Right ventricle myocardium inferior (tissue), 1 donor: ENCODE measurements around the gene OMP. TPM values are rescaled to one million over a fixed set of nuclear protein-coding genes. Genes with fewer than 3 reads are reported as not detected.
"Not testable (repeated sequence)": the region's sequence is repeated elsewhere in the genome, so short reads cannot be mapped to it uniquely, and the experiment has no call there.

Experiments
- ATAC-seq: fragments of 200-7000 bp; cut with Tn5 transposase; one replicate; pipeline ENCODE4 v1.9.1; 2020; ENCODE audit warnings: mild to moderate bottlenecking, moderate library complexity
- DNase-seq: peaks from one replicate; pipeline ENCODE4 v3.0.0; 2021; ENCODE audit errors: missing footprints
- intact Hi-C: fragments of 100-400 bp; cut with DNase I; formaldehyde crosslinking; loops from one replicate; pipeline ENCODE4 v1.11.0; 2022
- long read RNA-seq: library from polyadenylated mRNA; unstranded; transcript quantifications from one replicate; pipeline ENCODE4 v2.0.0, GENCODE V29; 2021
- total RNA-seq: library from RNA; stranded (reverse); fragmentation: NEBNext Ultra II Directional; extraction: Animal tissue kit (Norgen Biotek cat#: 25700); gene quantifications from one replicate; pipeline ENCODE4 v1.2.1, GENCODE V29; 2021
- donor health status: DM: no; HTN: yes; CAD: no; lungs with severe emphysema.

Gene OMP, protein sequence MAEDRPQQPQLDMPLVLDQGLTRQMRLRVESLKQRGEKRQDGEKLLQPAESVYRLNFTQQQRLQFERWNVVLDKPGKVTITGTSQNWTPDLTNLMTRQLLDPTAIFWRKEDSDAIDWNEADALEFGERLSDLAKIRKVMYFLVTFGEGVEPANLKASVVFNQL
- total RNA-seq = not detected
- long read RNA-seq = 0 reads

DNA sequence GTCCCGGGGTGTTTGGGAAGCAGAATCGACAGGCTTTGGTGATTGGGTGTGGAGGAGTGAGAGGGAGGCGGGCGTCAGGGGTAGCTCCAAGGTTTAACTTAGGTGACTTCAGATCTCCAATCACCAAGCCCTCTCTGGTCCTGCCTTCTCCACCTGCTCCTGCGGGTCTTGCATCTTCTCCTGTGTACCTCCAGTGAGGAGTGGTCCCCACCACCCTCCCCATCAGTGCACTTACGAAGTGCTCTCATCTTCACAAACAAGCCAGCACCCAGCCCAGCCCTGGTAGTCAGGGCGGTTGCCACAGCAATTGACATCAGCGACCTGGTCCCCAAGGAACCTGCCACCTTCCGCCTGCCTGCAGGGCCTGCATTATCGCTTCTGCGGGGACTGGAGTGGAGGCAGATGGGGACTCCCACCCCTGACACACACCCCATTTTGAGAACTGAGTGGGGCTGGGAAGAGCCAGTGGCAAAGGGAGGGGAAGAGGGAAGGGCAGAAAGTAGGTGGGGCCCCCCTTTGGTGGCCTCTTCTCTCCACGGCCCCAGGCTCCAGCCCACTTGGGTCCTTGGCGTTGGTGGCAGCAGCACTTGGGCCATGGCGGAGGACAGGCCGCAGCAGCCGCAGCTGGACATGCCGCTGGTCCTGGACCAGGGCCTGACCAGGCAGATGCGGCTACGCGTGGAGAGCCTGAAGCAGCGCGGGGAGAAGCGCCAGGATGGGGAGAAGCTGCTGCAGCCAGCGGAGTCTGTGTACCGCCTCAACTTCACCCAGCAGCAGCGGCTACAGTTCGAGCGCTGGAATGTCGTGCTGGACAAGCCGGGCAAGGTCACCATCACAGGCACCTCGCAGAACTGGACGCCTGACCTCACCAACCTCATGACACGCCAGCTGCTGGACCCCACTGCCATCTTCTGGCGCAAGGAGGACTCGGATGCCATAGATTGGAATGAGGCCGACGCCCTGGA lies at the start of gene OMP:
TSS of gene OMP (plus strand) at position 595 of the 965 bp plus-strand sequence. CDS start at position 595, 0 bp downstream.
- DNase-seq (peak; percentile 46), ATAC-seq (no peak)
- intact Hi-C loops = no loop called here

DNA sequence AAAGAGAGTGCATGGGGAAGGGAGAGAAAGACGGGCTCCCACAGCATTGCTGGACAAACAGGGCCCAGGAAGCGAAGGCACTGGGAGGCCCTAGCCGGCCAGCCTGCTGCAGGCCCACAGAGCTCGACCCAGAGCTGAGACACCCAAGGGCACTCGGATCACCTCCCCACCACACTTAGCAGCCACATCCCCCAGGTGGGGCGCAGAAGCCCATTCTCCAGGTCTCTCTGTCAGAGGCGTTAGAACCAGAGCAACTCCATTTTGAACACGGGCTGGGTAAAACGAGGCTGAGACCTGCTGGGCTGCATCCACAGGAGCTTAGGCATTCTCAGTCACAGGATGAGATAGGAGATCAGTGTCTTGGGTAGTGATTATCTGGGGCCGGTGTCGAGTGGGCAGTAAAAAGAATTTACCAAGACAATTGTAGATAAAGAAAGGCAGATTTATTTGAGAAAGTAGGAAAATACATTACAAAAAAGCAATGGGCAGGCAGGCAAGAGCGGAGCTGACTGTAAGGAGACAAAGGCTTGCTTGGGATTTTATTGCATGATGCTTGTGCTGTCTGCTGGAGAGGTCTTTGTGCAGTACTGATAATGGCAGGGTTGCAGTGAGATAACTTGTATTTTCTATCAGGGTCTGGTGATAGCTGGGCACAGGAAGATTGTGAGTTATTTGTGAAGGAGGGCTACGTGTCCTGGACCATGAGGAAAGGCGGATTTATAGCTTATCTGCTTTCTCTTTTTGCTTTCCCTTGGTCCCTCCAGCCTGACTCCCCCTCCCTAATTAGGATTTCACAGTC lies 49.2 kb upstream of the OMP start:
- no peak for ATAC-seq
- intact Hi-C loops = no loop called here
- no peak for DNase-seq

DNA sequence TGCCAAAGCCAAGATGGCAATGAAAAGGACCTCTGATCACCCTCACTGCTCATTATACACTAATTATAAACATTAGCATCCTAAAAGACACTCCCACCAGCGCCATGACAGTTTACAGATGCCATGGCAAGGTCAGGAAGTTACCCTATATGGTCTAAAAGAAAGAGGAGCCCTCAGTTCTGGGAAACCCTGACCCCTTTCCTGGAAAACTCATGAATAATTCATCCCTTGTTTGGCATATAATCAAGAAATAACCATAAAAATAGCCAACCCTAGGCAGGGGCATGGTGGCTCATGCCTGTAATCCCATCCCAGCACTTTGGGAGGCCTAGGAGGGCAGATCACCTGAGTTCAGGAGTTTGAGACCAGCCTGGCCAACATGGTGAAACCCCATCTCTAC lies 48.6 kb upstream of the OMP start:
- ATAC-seq (no peak), DNase-seq (no peak)
- intact Hi-C loops = no loop called here

DNA sequence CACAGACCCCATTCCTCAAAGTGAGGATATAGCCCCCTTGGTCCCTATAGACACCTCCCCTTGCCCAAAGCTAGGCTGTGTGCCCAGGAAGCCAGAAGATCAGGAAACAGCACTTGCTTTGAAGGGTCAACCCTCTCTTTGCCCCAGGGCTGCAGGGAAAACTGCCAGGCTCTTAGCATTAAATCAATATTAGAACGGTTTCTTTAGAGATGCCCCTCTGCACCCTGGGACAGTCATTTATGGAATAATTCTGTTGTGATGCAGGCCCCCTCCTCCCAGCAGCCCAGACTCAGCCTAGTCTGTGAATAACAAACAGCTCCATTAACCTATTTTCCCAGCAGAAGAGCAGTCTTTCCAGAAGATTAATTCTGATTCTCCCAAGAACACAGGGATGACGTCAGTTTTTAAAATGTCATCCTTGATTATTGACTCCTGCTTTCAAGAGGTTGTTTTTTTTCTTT lies 47.5 kb upstream of the OMP start:
- ATAC-seq (no peak), DNase-seq (no peak)
- intact Hi-C loops = no loop called here

DNA sequence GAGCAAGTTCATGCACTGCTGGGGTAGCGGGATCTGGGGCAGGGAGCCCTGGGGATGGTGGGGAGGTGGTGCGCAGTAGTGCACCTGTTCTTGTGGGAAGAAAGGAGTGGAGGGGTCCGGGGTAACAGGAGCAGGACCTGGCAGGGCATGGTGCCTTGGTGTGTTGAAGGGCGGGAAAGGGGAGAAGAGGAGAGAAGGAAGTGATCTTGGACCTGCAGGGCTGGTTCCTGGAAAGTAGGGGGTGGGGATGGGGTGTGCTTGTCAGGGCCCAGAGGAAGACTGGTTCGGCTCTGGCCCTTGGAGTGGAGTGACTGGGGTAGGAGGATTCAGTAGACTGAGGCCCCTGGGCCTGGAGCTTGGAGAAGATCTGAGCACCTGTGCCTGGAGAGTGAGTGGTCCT lies 46.7 kb upstream of the OMP start:
- no peak for DNase-seq
- intact Hi-C loops = no loop called here
- ATAC-seq = no peak

DNA sequence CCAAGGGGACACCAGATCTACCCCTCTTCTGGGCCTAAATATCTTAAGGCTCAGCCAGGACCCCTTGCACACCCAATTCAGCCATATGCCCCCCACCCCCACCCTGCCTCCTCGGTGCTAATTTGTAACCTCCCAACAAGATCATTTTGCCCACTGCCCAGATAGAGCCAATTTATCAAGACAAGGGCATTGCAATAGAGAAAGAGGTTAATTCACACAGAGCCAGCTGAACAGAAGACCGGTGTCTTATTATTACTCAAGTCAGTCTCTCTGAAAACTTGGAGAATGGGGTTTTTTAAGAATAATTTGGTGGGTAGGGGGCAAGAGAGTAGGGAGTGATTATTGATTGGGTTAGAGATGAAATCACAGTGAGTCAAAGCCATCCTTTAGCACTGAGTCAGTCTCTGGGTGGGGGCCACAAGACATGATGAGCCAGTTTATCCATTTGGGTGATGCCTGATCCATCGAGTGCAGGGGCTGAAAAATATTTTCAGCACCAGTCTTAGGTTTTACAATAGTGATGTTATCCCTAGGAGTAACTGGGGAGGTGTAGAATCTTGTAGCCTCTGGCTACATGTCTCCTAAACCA lies 45.7 kb upstream of the OMP start:
- no peak for ATAC-seq

DNA sequence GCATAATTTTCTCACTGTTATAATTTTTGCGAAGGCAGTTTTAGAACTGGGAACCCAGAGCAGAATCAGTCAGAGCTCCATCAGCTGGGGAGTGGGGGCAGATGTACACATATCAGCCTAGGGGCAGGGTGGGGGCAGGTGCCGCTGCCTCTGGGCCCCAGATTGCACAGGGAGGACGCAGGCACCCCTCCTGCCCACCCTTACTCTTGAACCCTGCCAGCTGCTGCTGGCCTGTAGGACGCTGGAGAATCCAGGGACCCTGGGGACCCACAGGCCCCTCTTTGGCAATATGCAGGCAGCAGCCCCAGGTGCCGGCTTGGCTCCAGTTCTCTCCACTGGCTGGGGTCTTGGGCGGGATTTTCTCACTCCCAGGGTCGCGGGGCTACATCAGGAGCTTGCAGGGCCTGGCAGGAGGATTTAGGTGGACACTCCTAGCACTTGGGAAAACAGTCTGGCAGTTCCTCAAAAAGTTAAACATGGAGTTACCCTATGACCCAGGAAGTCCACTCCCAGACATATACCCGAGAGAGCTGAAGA lies 44.6 kb upstream of the OMP start:
- intact Hi-C loops = no loop called here
- DNase-seq (no peak), ATAC-seq (no peak)

More for the DNA sequence above, 45.7 kb upstream of the OMP start:
- intact Hi-C loops = no loop called here
- DNase-seq = no peak

DNA sequence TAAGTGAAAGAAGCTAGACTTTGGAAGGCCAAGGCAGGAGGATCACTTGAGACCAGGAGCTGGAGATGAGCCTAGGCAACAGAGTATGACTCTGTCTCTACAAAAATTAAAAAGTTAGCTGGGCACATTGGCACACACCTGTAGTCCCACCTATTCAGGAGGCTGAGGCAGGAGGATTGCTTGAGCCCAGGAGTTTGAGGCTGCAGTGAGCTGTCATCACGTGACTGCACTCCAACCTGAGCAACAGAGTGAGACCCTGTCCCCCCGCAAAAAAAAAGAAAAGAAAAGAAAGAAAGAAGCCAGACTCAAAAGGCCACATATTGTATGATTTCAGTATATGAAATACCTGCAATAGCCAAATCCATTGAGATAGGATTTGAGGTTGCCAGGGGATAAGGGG lies 43.7 kb upstream of the OMP start:
- intact Hi-C loops = no loop called here
- no peak for DNase-seq
- ATAC-seq = no peak

DNA sequence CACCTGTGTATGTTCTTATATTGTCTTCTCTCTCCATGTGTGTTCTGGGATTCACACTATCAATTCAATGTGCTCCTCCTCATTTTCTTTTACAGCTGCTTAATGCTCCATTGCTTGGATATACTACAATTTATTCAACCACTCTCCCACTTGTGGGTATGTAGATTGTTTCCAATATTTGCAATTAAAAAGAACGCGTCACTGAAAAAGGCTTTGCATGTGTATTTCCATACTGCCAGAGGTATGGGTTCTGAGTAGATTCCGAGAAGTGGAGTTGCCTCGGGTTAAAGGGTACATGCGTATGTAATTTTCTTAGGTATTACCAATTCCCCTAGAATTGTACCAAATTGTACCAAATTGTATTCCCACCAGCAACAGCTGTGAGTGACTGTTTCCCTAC lies 42.8 kb upstream of the OMP start:
- ATAC-seq (no peak), DNase-seq (no peak)
- intact Hi-C loops = no loop called here

DNA sequence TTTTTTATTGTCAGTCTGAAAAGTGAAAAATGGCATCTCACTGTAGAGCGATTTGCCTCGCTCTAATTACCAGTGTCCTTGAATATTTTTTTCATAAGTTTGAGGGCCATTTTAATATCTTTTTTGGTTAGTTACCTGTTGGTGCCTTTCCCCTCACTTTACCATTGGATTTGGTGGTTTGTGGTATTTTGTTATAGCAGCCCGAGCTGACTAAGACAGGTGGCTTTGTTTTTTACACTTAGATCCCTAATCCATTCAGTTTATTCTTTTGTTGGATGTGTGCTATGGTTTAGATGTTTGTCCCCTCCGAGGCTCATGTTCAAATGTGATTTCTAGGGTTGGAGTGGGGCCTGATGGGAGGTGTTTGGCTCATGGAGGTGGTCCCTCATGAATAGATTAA lies 42.4 kb upstream of the OMP start:
- intact Hi-C loops = no loop called here
- DNase-seq (no peak), ATAC-seq (no peak)

DNA sequence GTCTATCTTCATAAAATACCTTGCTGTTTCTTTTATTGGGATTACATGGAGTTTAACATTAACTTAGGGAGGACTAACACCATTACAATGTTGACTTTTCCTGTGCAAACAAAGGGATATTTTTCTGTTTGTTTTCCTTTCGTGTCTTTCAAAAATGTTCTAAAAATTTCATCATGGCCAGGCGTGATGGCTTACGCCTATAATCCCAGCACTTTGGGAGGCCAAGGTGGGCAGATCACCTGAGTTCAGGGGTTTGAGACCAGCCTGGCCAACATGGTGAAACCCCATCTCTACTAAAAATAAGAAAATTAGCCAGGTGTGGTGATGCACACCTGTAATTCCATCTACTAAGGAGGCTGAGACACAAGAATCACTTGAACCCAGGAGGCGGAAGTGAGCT lies 41.4 kb upstream of the OMP start:
- DNase-seq, ATAC-seq, intact Hi-C loops: not testable (repeated sequence)

DNA sequence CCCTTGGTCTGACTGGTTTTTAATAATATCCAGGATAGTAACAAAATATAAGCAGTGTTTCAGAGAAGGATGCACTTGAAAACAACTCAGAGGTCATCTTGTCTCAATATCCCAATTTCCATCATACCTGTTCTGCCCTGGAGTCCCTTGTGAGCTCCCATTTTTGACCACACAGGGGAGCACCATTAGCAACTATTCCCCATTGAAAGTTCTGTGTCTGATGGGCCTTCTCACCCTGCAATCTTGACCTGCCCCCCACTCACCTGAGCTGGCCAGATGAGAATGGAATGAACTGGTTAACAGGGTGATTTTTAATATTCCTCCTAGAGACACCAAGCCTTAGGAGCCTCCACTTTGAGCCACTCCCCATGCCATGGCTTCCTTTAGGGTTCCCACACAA lies 39.7 kb upstream of the OMP start:
- ATAC-seq (no peak), DNase-seq (no peak)
- intact Hi-C loops = no loop called here

DNA sequence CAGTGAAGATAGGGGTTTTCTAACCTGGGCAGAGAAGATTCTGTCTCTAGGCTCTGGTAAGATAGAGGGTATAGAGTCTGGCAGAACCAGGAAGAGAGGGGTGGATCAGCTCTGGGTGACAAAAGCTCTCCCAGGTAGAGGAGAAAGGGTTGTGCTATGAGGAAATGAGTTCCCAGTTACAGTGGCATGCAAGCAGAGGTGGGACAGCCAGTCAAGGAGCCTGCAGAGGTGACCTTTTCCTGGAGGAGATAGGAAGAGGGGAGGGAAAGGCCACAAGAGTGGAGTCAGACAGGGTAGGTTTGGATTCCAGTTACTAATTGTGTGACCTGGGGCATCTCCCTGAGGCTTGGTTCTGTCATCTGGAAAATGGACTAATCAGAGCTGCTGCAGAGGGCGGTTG lies 39.2 kb upstream of the OMP start:
- intact Hi-C loops = no loop called here
- ATAC-seq = no peak

DNA sequence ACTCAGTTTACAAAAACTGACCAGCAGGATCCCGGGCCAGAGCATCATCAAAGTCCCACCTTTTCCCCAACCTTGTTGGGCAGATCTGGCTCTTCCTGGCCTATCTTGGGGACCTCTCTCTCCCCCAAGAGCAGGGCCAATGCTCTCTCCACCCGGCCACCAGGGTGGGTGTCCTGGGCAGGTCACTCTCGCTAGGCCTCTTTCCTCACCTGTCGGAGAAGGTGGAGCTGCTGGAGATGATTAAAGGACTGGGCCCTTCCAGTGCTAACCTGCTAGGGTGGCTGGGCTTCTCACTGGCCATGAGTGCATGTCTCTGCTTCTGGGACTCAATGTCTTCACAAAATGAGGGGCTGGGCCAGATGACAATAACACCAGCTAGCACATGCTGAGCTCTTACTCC lies 38.8 kb upstream of the OMP start:
- DNase-seq = no peak

More for the DNA sequence above, 39.2 kb upstream of the OMP start:
- DNase-seq = no peak

DNA sequence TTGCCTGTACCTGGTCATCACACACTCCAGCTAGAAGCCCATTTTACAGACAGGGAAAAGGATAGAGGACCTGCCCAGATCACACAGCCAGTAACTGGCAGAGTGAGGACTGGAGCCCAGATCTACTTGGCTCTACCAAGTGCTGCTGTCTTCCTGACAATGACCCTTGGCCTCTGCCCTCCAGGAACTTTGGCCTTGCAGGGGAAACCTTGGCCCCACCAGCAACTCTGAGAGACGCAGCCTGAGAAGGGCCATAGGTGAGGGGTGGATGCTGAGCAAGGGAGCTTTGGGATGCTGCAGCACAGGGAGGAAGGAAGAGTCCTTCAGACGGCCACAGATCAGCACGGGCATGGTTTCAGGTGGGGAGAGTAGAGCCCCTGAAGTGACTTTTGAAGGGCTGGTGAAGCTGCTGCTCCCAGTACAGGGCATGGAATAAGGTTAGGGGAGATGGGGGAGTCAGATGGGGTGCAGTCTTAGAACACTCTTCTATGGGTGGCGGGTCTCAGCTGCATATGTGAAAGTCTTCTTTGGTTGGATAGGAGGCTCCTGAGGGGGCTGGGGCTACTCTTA lies 37.9 kb upstream of the OMP start:
- intact Hi-C loops = no loop called here
- ATAC-seq (no peak), DNase-seq (no peak)

More for the DNA sequence above, 38.8 kb upstream of the OMP start:
- ATAC-seq = no peak
- intact Hi-C loops = no loop called here

DNA sequence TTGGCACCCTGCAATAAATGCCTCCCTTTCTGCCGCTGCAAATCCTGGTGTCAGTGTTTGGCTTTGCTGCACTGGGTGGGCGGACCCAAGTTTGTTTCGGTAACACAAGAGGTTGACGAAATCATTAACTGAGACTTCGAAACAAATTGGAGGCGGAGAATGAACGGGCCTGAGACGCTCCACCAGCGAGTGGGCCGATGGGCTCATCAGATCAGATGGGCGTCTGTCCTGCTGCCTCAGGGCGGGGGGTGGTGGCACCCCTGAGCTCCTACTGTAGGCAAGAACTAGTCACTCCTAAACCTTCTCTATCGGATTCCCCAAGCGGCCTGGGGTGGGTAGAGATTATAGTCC lies 36.8 kb upstream of the OMP start:
- ATAC-seq = peak; percentile 26
- DNase-seq = peak; percentile 79
- intact Hi-C loops = loop anchor here (1.0 kb wide), 1 partner anchor 19 kb away; no protein-coding TSS in a partner anchor

DNA sequence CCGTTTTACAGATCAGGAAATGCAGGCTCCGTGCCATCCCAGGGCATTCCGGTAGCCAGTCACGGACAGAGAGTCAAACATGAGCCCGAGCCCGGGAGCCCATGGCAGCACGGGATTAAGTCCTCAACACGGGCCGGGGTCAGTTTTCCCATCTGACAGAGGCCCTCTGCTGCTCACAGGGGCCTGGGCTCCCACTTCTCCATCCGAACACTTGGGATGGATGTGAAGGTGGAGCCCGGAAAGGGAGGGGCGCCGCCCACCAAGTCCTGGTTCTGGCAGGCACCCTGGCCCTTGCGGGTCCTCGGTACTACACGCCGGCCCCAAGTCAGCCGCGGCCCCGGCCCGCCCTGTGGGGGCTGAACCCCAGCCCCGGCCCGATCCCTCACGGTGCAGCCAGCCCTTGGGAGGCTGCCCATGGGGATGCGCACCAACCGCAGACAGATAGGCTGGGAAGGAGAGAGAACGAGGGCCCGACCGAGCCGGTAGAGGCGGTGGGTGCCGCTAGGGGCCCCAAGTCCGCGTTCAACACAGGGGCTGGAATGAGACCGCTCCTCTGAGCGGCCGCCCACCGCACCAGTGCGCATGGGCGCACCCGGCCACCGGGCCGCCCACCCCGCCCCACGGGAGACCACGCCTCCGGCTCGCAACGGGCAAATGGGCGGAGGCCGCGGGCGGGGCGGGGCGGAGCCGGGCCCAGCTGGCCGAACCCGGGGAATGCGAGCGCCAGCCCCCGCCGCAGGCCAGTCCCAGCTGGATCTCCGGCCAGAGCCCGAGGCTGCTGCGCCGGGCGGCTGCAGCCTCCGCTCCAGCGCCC lies 36.2 kb upstream of the OMP start, which contains the start of gene CAPN5:
TSS of gene CAPN5 (plus strand) at position 743 of the 814 bp plus-strand sequence. CDS start 17,916 bp downstream, outside the sequence.
- intact Hi-C loops = loop anchor here (1.0 kb wide), 1 partner anchor 19 kb away; no protein-coding TSS in a partner anchor

More for the DNA sequence above, 36.2 kb upstream of the OMP start, which contains the start of gene CAPN5:
- DNase-seq (peak; percentile 95), ATAC-seq (peak; percentile 99)
